ENCODE measurements around the gene SAA1. TPM values are rescaled to one million over a fixed set of nuclear protein-coding genes. Genes with fewer than 3 reads are reported as not detected.
A peak's percentile ranks its signal among the peaks of the same experiment; 100 is the strongest.

The SAA1 gene
- total and polyA plus RNA-seq, 3 donors from 2014 or later, result 6.2 TPM; not detected in 2

- Histone ChIP-seq H3K36me3 (ENCODE audit: low read depth, missing control alignments) (no peaks in the 10 kb centered on the region), H3K27ac (peak overlapping the region in 1 of 2 donors; percentile 71), H3K4me1 (peaks cover 33% of the 10 kb centered on the region), H3K4me3 (no peak overlapping the region), H3K9me3 (no peaks in the 10 kb centered on the region), H3K27me3 (no peaks in the 10 kb centered on the region)
- TF ChIP-seq POLR2A (IDR thresholded peaks at IDR 0.05) (no peak), CTCF (IDR thresholded peaks at IDR 0.05) (no peak)
- no peak for DNase-seq
- intact Hi-C loops (cut with DNase I; ENCODE audit: low total_unique reads), result no loop called here
- 69 to 74% methylated on average over 6 of the region's 6 CpGs for WGBS, 2 donors
Measured at GRCh38 chr11:18310800-18311340, 44.8 kb downstream of the SAA1 start.

DNA sequence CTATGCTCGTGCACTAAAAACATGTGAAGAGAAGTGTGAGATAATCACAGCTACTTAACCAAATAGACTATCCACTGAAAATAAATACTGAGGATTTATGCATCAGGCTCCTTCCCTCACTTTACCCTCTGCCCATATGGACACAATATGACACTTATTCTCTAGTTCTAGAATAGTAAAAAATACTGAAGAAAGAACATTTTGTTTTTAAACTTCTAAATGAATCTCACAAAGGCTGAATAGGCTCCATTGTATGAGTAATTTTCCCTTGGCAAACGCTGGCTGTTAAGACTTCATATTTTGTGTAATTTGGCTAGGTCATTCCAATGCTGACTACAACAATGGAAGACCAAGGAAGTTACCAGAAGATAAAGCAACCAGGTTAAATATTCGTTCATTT is 45.9 kb downstream of the SAA1 start:
- Histone ChIP-seq H3K27me3 (no peaks in the 10 kb centered on the region), H3K27ac (peak overlapping the region; percentile 21 to 71), H3K4me3 (no peak overlapping the region), H3K9me3 (no peaks in the 10 kb centered on the region), H3K4me1 (peaks cover 33% of the 10 kb centered on the region), H3K36me3 (ENCODE audit: low read depth, missing control alignments) (no peaks in the 10 kb centered on the region)
- DNase-seq, result no peak
- WGBS, 2 donors, result 54 to 55% methylated on average over 3 of the region's 3 CpGs
- TF ChIP-seq CTCF (IDR thresholded peaks at IDR 0.05) (no peak), POLR2A (IDR thresholded peaks at IDR 0.05) (no peak)
- intact Hi-C loops (cut with DNase I; ENCODE audit: low total_unique reads), result no loop called here

DNA sequence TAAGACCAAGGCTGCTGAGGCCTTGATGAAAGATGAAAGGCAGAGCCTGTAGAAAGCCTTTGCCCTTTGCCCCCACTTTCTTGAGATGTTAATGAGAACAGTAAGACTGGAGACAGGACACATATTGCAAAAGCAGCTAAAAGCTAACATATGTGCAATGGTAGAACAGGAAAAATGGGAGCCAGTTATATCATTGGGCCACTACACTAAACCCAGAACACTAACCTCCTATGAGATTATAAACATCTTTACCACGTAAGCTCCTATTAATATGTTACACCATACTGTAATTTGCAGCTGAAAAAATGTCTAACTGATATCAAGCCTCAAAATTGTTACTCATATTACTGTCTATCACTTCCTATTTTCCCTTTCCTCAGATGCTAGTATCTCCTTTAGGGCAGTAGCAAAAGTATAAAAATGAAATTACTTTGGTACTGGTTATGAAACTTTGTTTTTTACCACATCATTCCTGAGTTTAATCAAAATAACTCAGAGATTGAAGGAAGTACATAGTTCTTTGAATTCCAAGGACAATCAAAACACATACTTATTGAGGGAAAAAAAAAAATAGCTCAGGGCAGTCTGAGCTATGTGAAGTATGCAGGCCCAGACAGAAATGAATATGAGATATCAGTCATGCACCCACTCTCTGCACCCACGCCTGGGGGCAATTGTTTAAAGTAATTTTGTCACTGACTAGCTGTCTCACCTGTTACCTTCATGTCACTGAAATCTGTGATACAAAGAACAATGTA is 46.8 kb downstream of the SAA1 start:
- DNase-seq, result no peak
- 46 to 54% methylated on average over 2 of the region's 2 CpGs for WGBS, 2 donors
- Histone ChIP-seq H3K4me3 (no peak overlapping the region), H3K36me3 (ENCODE audit: low read depth, missing control alignments) (no peaks in the 10 kb centered on the region), H3K9me3 (no peaks in the 10 kb centered on the region), H3K4me1 (peaks cover 33% of the 10 kb centered on the region), H3K27ac (peak overlapping the region; percentile 21 to 71), H3K27me3 (no peaks in the 10 kb centered on the region)
- TF ChIP-seq POLR2A (IDR thresholded peaks at IDR 0.05) (no peak), CTCF (IDR thresholded peaks at IDR 0.05) (no peak)
- intact Hi-C loops (cut with DNase I; ENCODE audit: low total_unique reads), result no loop called here

GRCh38 chr11:18313965-18314763 is 48.1 kb downstream of the SAA1 start:
- TF ChIP-seq POLR2A (IDR thresholded peaks at IDR 0.05) (no peak), CTCF (IDR thresholded peaks at IDR 0.05) (no peak)
- intact Hi-C loops (cut with DNase I; ENCODE audit: low total_unique reads), result no loop called here
- Histone ChIP-seq H3K27me3 (no peaks in the 10 kb centered on the region), H3K4me3 (no peak overlapping the region), H3K36me3 (ENCODE audit: low read depth, missing control alignments) (no peaks in the 10 kb centered on the region), H3K4me1 (peaks cover 33% of the 10 kb centered on the region), H3K27ac (peak overlapping the region in 1 of 2 donors; percentile 67), H3K9me3 (no peaks in the 10 kb centered on the region)
- DNase-seq, result no peak
- 82 to 91% methylated on average over 10 of the region's 10 CpGs for WGBS, 2 donors
